ENCODE measurements around the gene CEPT1. TPM values are rescaled to one million over a fixed set of nuclear protein-coding genes. Genes with fewer than 3 reads are reported as not detected.
A peak's percentile ranks its signal among the peaks of the same experiment; 100 is the strongest.

The CEPT1 gene
- total and polyA plus RNA-seq, 5 experiments from 2014 or later = 18.0 to 59.9 (median 28.6) TPM

DNA sequence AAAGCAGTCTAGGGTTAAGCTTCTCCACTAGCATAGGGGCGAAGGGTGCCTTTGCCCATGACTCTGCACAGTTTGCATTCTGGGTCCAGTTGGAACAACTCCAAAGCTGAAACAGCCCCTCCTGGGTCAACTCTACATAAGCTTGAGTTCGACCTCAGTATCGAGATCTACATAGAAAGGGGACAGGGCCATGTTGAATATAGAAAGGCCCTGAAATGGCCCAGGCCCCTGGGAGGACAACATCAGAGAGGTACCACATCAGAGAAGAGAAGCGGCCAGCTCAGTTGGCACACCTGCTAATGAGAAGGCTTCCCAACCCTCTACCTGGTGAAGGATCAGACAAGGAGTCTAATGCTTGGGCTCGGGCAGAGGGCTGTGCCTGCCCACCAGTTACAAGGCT is 58.8 kb downstream of the CEPT1 start:
- Mint-ChIP-seq H3K4me3 (peak overlapping the region; percentile 96 to 100 (median 99)), H3K27ac (peak overlapping the region; percentile 89 to 99 (median 96)), H3K36me3 (peaks cover 51 to 63% (median 61%) of the 10 kb centered on the region in 3 donors), H3K4me1 (peaks cover 45 to 94% (median 67%) of the 10 kb centered on the region in 4 donors), H3K9me3 (no peaks in the 10 kb centered on the region), H3K27me3 (no peaks in the 10 kb centered on the region)
- no peak for ATAC-seq
- DNase-seq = no peak
- POLR2A ChIA-PET = interaction anchor here (0.6 to 20.0 kb wide), 9 partner anchors 9 to 250 kb away, joined by 3 to 1200 read pairs (median 6); partner anchors contain the start of genes ATP5PB, CEPT1, CHI3L2 and DRAM2

DNA sequence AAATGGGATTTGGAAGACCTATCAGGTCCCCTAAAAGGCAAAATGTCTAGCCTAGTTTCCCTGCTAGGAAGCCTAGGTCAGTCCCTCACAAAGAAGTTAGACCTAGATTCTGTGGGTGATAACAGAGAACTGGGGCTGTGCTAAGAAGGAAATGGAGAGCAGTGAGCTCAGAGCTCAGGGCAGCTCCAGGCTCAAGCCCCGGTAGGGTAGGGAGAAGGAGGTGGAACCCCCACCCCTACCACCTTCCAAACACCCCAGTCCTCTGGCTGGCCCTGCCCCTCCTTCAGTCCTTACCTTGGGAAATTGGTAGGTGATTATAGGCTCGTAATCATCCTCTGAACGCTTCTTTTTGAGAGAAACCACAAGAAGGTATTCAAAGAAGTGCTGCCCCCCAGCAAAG is 59.3 kb downstream of the CEPT1 start:
- H3K27ac Mint-ChIP-seq = peak overlapping the region; percentile 89 to 99 (median 96)
- DNase-seq = peak in 1 of 10 donors; percentile 37
- peak in 1 of 2 donors; percentile 10 for ATAC-seq
- POLR2A ChIA-PET = interaction anchor here (0.6 to 20.0 kb wide), 9 partner anchors 8 to 250 kb away, joined by 3 to 1200 read pairs (median 6); partner anchors contain the start of genes ATP5PB, CEPT1, CHI3L2 and DRAM2
- peaks cover 41 to 89% (median 63%) of the 10 kb centered on the region in 4 donors for H3K4me1 Mint-ChIP-seq
- peaks cover 51 to 59% (median 56%) of the 10 kb centered on the region in 3 donors for H3K36me3 Mint-ChIP-seq
- H3K9me3 Mint-ChIP-seq = no peaks in the 10 kb centered on the region
- H3K4me3 Mint-ChIP-seq = peak overlapping the region; percentile 96 to 100 (median 99)
- no peaks in the 10 kb centered on the region for H3K27me3 Mint-ChIP-seq

DNA sequence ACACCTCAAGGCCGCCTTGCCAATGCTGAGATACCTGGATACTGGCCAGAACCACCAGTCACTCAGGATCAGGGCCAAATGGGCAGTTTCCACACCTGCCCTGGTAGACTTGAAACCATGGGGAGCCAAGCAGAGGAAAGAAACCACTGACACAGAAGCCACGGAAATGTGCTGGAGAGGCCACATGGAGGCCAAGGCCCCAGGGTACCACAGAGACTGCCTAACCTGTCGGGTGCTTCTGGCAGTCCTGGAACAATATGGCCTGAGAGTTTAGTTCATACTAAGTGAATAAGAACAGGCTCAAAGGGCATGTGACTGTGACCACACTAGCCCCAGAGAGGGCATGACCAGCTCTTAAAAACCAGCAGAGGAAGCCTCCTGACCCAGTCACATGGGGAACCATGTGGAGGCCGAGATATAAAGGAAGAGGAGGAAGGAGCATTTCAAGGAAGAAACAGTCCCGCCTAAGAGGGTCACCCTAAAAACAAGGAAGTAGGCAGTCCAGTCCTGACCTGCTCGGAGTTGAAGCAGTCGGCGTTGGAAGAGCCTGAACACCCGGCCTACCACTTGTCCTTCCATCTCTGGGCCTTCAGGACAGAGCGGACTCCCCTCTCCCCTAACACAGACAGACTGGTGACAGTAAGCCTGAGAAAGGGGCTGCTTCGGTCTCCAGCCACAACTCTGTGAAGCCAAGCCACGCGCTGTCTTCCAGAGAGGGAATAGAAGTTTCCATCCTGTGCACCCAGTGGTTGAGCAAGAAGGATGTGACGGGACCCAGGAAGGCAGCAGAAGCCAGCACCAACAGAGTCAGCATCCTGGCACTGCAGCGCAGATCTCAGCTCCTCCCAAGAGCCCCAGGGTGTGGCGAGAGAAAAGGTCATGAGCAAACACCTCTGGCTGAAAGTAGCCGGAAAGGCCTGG is 60.1 kb downstream of the CEPT1 start, which contains the start of gene DENND2D:
Gene DENND2D, minus strand, starts transcription at position 766 of the 921 bp plus-strand sequence. Its CDS starts 187 bp downstream, at position 579.
- POLR2A ChIA-PET = interaction anchor here (0.6 to 20.0 kb wide), 10 partner anchors 7 to 249 kb away, joined by 3 to 1200 read pairs (median 8); partner anchors contain the start of genes ATP5PB, CEPT1, CHI3L2 and DRAM2
- Mint-ChIP-seq H3K4me1 (peaks cover 39 to 88% (median 61%) of the 10 kb centered on the region in 4 donors), H3K27ac (peak within 1 kb of the TSS; percentile 89 to 99 (median 96)), H3K36me3 (peaks cover 46 to 52% (median 48%) of the 10 kb centered on the region in 3 donors), H3K4me3 (peak within 1 kb of the TSS; percentile 96 to 100 (median 99)), H3K9me3 (no peaks in the 10 kb centered on the region), H3K27me3 (no peaks in the 10 kb centered on the region)
- DNase-seq (peak in 3 of 10 donors; percentile 30 to 53 (median 53)), ATAC-seq (peak; percentile 15 to 21)

DNA sequence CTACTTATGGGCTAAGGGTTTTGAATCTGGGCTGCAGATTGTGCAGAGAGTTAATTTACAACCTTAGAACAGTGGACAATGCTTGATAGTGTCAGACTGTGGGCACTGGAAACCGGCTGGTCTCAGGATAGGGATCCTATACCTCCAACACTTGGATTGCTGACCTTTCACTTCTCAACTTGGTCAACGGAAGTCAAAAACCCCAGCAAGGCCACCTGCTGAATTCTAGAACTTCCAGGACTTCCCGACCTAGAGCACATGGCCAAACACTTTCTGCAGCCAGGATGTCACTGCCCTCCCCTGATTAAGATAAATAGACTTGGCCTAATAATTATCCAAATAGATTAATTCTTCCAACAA is 60.8 kb downstream of the CEPT1 start:
- ATAC-seq (no peak), DNase-seq (no peak)
- H3K4me3 Mint-ChIP-seq = peak overlapping the region; percentile 96 to 100 (median 99)
- H3K27me3 Mint-ChIP-seq = no peaks in the 10 kb centered on the region
- POLR2A ChIA-PET = interaction anchor here (1.5 to 20.0 kb wide), 5 partner anchors 14 to 134 kb away, joined by 4 to 1200 read pairs (median 22); partner anchors contain the start of genes CEPT1, CHI3L2 and DRAM2
- H3K27ac Mint-ChIP-seq = peak overlapping the region; percentile 89 to 99 (median 96)
- peaks cover 41 to 47% (median 41%) of the 10 kb centered on the region in 3 donors for H3K36me3 Mint-ChIP-seq
- peaks cover 40 to 88% (median 61%) of the 10 kb centered on the region in 4 donors for H3K4me1 Mint-ChIP-seq
- H3K9me3 Mint-ChIP-seq = no peaks in the 10 kb centered on the region

DNA sequence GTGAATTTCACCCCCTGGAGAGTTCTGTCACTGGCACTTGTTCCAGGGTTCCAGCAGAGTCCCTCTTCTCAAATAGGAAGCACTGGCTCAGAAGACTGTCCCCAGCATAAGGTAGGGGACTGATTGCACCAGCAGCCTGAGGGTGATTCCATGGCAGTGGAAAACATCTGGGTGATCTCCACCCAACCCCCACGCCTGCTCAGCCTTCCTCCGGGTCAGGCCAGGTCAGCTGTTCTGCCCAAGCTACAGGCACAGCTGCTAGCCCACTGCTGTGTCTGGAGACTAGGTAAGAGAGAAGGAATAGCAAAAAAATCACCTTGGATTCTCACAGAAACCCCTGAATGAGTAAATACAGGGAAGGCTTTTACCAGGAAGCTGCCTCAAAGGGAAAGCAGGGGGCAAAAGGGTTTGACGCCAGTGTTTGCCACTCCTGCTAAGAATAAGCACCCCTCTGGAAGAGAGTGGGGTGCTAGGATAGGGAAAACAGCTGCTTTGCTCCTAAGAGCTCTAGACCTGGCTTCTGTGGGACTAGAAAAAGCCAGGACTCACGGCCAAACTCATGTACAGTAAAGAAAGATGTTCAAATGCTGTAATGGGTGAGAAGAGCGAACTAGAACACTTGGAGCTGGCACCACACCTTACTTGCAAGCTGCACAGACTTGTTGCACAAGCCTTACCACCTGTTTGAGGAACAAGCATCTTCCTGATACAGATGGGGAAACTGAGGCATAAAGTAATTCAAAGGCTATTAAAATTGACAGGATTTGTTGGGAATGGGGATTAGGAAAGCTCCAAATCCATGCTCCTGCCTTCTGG is 61.5 kb downstream of the CEPT1 start:
- POLR2A ChIA-PET = interaction anchor here (0.5 to 20.0 kb wide), 6 partner anchors 15 to 133 kb away, joined by 3 to 1200 read pairs (median 15); partner anchors contain the start of genes CEPT1, CHI3L2 and DRAM2
- Mint-ChIP-seq H3K36me3 (peaks cover 34 to 40% (median 34%) of the 10 kb centered on the region in 3 donors), H3K4me1 (peaks cover 38 to 87% (median 61%) of the 10 kb centered on the region in 4 donors), H3K27ac (peak overlapping the region; percentile 89 to 99 (median 96)), H3K4me3 (peak overlapping the region; percentile 96 to 100 (median 99)), H3K27me3 (no peaks in the 10 kb centered on the region), H3K9me3 (no peaks in the 10 kb centered on the region)
- DNase-seq (no peak), ATAC-seq (no peak)

DNA sequence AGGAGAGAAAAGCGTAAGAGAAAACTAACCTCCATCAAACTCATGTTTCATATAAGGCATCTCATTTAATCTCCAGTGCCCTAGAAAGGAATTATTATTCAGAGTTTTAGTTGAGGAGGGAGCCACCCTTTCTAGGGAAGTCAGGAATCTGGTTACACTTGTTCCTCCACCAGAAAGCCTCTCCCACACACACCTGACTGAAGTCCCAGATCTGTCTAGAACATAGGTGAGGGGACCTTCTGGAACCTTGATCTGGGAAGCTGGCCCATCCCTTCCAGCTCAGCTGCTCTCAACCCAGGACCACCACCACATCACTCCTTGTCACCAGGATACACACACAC is 62.3 kb downstream of the CEPT1 start:
- H3K27ac Mint-ChIP-seq = peak overlapping the region; percentile 89 to 99 (median 96)
- peaks cover 26 to 32% (median 28%) of the 10 kb centered on the region in 3 donors for H3K36me3 Mint-ChIP-seq
- no peaks in the 10 kb centered on the region for H3K9me3 Mint-ChIP-seq
- POLR2A ChIA-PET = interaction anchor here (0.6 to 20.0 kb wide), 5 partner anchors 16 to 453 kb away, joined by 4 to 1200 read pairs (median 22); partner anchors contain the start of genes CEPT1, CHI3L2 and DRAM2
- no peak for DNase-seq
- H3K4me3 Mint-ChIP-seq = peak overlapping the region; percentile 96 to 100 (median 99)
- no peaks in the 10 kb centered on the region for H3K27me3 Mint-ChIP-seq
- H3K4me1 Mint-ChIP-seq = peaks cover 31 to 86% (median 61%) of the 10 kb centered on the region in 4 donors
- ATAC-seq = no peak

DNA sequence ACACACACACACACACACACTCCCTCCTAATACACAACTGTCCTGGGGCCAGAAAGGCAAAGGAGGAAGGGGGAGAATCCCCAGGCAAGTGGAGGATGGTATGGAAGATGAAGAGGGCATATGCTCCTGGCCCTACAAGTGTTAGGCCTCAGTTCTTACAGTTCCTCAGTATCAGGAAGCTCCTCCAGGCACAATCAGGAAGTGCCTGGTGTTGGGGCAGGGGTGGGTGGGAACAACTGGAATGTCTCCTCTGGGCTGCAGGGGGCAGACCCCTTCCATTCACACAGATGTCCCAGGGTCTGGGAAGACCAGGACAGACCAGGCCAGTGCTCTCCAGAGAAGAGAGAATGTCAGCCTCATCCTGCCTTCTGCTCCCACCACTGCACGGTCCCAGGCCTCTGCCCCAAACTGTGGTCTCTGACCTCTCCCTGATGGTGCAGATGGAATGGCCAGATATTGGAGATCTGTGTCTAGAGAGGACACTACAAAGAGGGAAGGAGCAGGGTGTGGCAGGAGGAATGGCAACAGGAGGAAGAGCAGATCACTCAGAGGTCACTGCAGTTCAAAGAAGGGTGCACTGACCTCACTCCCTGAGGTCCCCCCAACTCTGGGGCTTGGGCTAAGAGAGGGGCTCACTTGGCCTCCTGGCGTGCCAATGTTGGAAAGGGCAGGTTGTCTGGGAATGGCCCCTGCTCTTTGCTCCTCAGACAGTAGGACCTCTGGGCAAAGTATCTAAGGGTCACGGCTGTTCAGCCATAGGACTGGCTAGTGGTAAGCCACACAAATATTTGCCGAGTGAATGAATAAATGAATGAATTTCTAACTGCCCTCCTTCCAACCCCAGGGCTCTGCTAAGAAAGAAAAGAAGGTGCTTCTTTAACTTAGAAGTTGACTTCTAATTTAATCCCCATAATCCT is 62.9 kb downstream of the CEPT1 start:
- Mint-ChIP-seq H3K9me3 (no peaks in the 10 kb centered on the region), H3K27ac (peak overlapping the region; percentile 89 to 99 (median 96)), H3K27me3 (no peaks in the 10 kb centered on the region), H3K36me3 (peaks cover 19 to 25% (median 22%) of the 10 kb centered on the region in 3 donors), H3K4me3 (peak overlapping the region; percentile 96 to 100 (median 99)), H3K4me1 (peaks cover 29 to 86% (median 64%) of the 10 kb centered on the region in 4 donors)
- POLR2A ChIA-PET = interaction anchor here (0.6 to 20.0 kb wide), 8 partner anchors 7 to 453 kb away, joined by 3 to 1200 read pairs (median 6); partner anchors contain the start of genes CEPT1, CHI3L2 and DRAM2
- no peak for DNase-seq
- no peak for ATAC-seq

DNA sequence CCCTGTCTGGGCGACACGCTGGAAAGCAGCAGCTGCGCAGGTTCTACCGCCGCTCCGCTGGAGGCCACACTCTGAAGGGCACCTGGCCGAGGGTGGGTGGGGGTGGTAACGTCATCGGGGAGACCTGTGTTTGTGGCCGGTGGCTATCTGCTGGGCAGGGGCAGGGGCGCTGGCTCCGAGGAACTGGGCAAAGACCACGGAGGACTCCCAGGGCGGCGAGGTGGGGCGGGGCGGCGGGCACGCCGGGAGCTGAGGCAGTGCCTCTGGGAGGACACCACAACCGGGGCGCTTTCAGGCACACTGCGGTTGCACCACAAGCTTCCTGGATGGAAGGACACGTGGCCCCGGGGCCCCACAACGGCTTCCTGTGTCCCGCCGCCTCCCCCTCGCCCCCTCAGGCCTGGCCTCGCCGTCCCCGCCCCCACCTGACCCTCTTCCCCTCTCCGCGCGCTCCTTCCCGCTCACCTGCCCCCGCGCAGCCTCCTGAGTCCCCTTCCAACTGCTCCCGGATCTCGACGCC is 63.7 kb downstream of the CEPT1 start:
- H3K27ac Mint-ChIP-seq = peak overlapping the region; percentile 89 to 99 (median 96)
- peak; percentile 58 to 71 for ATAC-seq
- POLR2A ChIA-PET = interaction anchor here (0.6 to 20.0 kb wide), 9 partner anchors 8 to 570 kb away, joined by 3 to 1200 read pairs (median 4); partner anchors contain the start of genes CEPT1, CHI3L2 and DRAM2
- no peaks in the 10 kb centered on the region for H3K27me3 Mint-ChIP-seq
- peak overlapping the region; percentile 83 to 100 (median 99) for H3K4me3 Mint-ChIP-seq
- peaks cover 12 to 17% (median 14%) of the 10 kb centered on the region in 3 donors for H3K36me3 Mint-ChIP-seq
- no peaks in the 10 kb centered on the region for H3K9me3 Mint-ChIP-seq
- H3K4me1 Mint-ChIP-seq = peaks cover 33 to 85% (median 71%) of the 10 kb centered on the region in 4 donors
- peak; percentile 65 to 93 (median 82) for DNase-seq

DNA sequence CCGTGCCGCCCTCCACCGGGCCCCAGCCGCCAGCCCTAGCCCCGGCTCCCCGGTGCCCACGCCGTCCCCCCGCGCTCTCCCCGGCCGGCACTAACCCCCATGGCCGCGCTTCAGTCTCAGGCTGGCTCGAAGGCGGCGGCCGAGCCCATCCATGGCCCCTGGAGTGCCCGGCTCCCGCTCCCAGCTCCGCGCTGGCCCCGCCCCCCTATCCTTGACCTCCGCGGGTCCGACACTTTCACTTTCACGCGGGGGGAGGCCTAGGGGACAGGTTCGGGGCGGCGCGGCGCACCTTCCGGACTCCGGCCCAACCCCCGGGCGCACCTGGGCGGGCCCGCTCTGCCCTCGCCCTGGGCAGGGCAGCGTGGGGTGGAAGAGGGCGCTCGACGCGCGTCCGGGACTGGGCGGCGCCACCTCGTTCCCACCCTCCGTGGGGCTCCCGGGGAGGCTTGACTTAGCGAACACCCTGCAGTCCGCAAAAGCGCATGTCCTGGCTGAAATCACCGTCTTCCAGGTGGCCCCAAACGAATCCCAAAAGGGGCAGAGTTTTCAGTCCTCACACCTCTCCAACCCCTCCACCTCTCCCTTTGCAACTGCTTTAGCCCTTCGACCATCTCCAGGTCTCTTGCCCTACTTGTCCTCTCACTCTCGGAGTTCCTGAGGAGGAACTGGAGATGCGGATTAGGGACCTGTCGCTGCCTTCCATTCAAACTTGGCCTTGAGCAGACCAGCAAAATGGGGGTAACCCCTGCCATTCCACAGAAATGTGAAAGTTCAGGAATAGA is 64.4 kb downstream of the CEPT1 start:
- no peaks in the 10 kb centered on the region for H3K27me3 Mint-ChIP-seq
- peaks cover 5 to 12% (median 11%) of the 10 kb centered on the region in 3 donors for H3K36me3 Mint-ChIP-seq
- peaks cover 35 to 89% (median 77%) of the 10 kb centered on the region in 4 donors for H3K4me1 Mint-ChIP-seq
- H3K27ac Mint-ChIP-seq = peak overlapping the region; percentile 89 to 99 (median 96)
- DNase-seq (peak; percentile 61 to 88 (median 74)), ATAC-seq (peak; percentile 70 to 80)
- H3K4me3 Mint-ChIP-seq = peak overlapping the region; percentile 83 to 100 (median 99)
- no peaks in the 10 kb centered on the region for H3K9me3 Mint-ChIP-seq
- POLR2A ChIA-PET = interaction anchor here (0.6 to 20.0 kb wide), 9 partner anchors 9 to 569 kb away, joined by 3 to 1200 read pairs (median 4); partner anchors contain the start of genes CEPT1, CHI3L2 and DRAM2
